Stimulated activated CD8-positive, alpha-beta memory T cell treated with anti-CD3 and anti-CD28 coated beads, Interleukin-12 subunit alpha, Interleukin-12 subunit beta, amount 100 ng/mL, for 4 hours (primary cell): ENCODE data around the gene PARP16.

Source experiments
- DNase-seq: peaks from one replicate; pipeline ENCODE4 v3.0.0-alpha.2; 2020; ENCODE audit warnings: low read depth

Gene PARP16

GRCh38 chr15:65286704-65287519, at the start of gene PARP16:
PARP16 (minus strand) TSS chr15:65286883; CDS start chr15:65286426, 457 bp downstream.
- DNase-seq = peak; percentile 90

- DNase-seq = no peak
Observed at GRCh38 chr15:65335278-65336055, 48.8 kb upstream of the PARP16 start.

- no peak for DNase-seq
Observed at GRCh38 chr15:65334586-65335231, 48.0 kb upstream of the PARP16 start.

- DNase-seq = no peak
Observed at GRCh38 chr15:65333856-65334255, 47.2 kb upstream of the PARP16 start.

GRCh38 chr15:65333148-65333820, 46.6 kb upstream of the PARP16 start:
- DNase-seq = no peak

- DNase-seq = no peak
Observed at GRCh38 chr15:65332391-65333147, 45.9 kb upstream of the PARP16 start.

- DNase-seq = no peak
Observed at GRCh38 chr15:65331811-65332210, 45.1 kb upstream of the PARP16 start.

GRCh38 chr15:65330934-65331645, 44.4 kb upstream of the PARP16 start:
- no peak for DNase-seq

GRCh38 chr15:65329984-65330735, 43.5 kb upstream of the PARP16 start:
- no peak for DNase-seq

- DNase-seq = no peak
Observed at GRCh38 chr15:65329288-65329983, 42.8 kb upstream of the PARP16 start.

- DNase-seq = no peak
Observed at GRCh38 chr15:65328506-65329287, 42.0 kb upstream of the PARP16 start.

GRCh38 chr15:65327651-65328393, 41.1 kb upstream of the PARP16 start:
- no peak for DNase-seq

GRCh38 chr15:65326818-65327217, 40.1 kb upstream of the PARP16 start:
- DNase-seq = no peak

- DNase-seq = no peak
Observed at GRCh38 chr15:65326117-65326526, 39.4 kb upstream of the PARP16 start.

- no peak for DNase-seq
Observed at GRCh38 chr15:65323071-65323511, 36.4 kb upstream of the PARP16 start.

GRCh38 chr15:65318870-65319356, 32.2 kb upstream of the PARP16 start:
- peak; percentile 52 for DNase-seq

GRCh38 chr15:65312400-65312916, 25.8 kb upstream of the PARP16 start:
- DNase-seq = no peak
